GM18517 (cell line): ENCODE data around the gene ACKR2.

Experiments
- ATAC-seq: cut with Tn5 transposase; IDR thresholded peaks from one replicate; pipeline ENCODE4 v1.9.1; 2021; ENCODE audit warnings: mild to moderate bottlenecking, moderate library complexity; ENCODE audit not compliant: unreplicated experiment

The ACKR2 gene

GRCh38 chr3:42829083-42829627 is 19.9 kb downstream of the ACKR2 start:
- no peak for ATAC-seq

- no peak for ATAC-seq
Measured at GRCh38 chr3:42829628-42830436, 20.6 kb downstream of the ACKR2 start.

- ATAC-seq: no peak
Measured at GRCh38 chr3:42830437-42831320, 21.4 kb downstream of the ACKR2 start.

- no peak for ATAC-seq
Measured at GRCh38 chr3:42831321-42831713, 22.1 kb downstream of the ACKR2 start.

GRCh38 chr3:42836150-42837123 is 27.2 kb downstream of the ACKR2 start:
- no peak for ATAC-seq

GRCh38 chr3:42838571-42838970 is 29.3 kb downstream of the ACKR2 start:
- no peak for ATAC-seq

- peak; percentile 95 for ATAC-seq
Measured at GRCh38 chr3:42839616-42840015, 30.4 kb downstream of the ACKR2 start.

- ATAC-seq: no peak
Measured at GRCh38 chr3:42841332-42841731, 32.1 kb downstream of the ACKR2 start.

GRCh38 chr3:42843713-42844411 is 34.6 kb downstream of the ACKR2 start:
- no peak for ATAC-seq

GRCh38 chr3:42844412-42844713 is 35.1 kb downstream of the ACKR2 start:
- no peak for ATAC-seq

- no peak for ATAC-seq
Measured at GRCh38 chr3:42844815-42845214, 35.6 kb downstream of the ACKR2 start.

- no peak for ATAC-seq
Measured at GRCh38 chr3:42846685-42847522, 37.7 kb downstream of the ACKR2 start.

- no peak for ATAC-seq
Measured at GRCh38 chr3:42847731-42848130, 38.5 kb downstream of the ACKR2 start.

- ATAC-seq: no peak
Measured at GRCh38 chr3:42849017-42849416, 39.8 kb downstream of the ACKR2 start.

GRCh38 chr3:42850263-42850662 is 41.0 kb downstream of the ACKR2 start:
- no peak for ATAC-seq

- no peak for ATAC-seq
Measured at GRCh38 chr3:42851228-42851834, 42.1 kb downstream of the ACKR2 start.

- ATAC-seq: no peak
Measured at GRCh38 chr3:42852441-42852840, 43.2 kb downstream of the ACKR2 start.

- ATAC-seq: no peak
Measured at GRCh38 chr3:42853056-42853455, 43.8 kb downstream of the ACKR2 start.
